ENCODE results near the gene LHPP.

- TF ChIP-seq EZH2phosphoT487 (IDR thresholded peaks at IDR 0.05; ENCODE audit: insufficient read depth, low read depth) (no peak), EZH2 (IDR thresholded peaks at IDR 0.05; ENCODE audit: insufficient read depth, poor library complexity, severe bottlenecking) (no peak)
These were observed 106.7 kb downstream of the LHPP start for GRCh38 chr10:124568339-124568738.

All from GM23248 (cell line).